Stimulated activated naive CD8-positive, alpha-beta T cell treated with anti-CD3 and anti-CD28 coated beads, Interleukin-15, Interleukin-2, amounts not matched to agents 100 ng/mL and 50 ng/mL, for 24 hours (primary cell): Measurements from ENCODE around the gene XPNPEP2.

Experiments used
- H3K27ac Mint-ChIP-seq: one replicate; pipeline ENCODE4 v1.8.0; 2021; ENCODE audit warnings: mild to moderate bottlenecking, mixed read lengths
- H3K27me3 Mint-ChIP-seq: one replicate; pipeline ENCODE4 v1.8.0; 2021; ENCODE audit warnings: mixed read lengths
- H3K36me3 Mint-ChIP-seq: one replicate; pipeline ENCODE4 v1.8.0; 2021; ENCODE audit warnings: low read depth, mixed read lengths
- H3K4me1 Mint-ChIP-seq: one replicate; pipeline ENCODE4 v1.8.0; 2021; ENCODE audit warnings: low read depth, mixed read lengths
- H3K4me3 Mint-ChIP-seq: one replicate; pipeline ENCODE4 v1.8.0; 2021; ENCODE audit warnings: mild to moderate bottlenecking, mixed read lengths
- H3K9me3 Mint-ChIP-seq: one replicate; pipeline ENCODE4 v1.8.0; 2021; ENCODE audit warnings: mixed read lengths

The XPNPEP2 gene

DNA sequence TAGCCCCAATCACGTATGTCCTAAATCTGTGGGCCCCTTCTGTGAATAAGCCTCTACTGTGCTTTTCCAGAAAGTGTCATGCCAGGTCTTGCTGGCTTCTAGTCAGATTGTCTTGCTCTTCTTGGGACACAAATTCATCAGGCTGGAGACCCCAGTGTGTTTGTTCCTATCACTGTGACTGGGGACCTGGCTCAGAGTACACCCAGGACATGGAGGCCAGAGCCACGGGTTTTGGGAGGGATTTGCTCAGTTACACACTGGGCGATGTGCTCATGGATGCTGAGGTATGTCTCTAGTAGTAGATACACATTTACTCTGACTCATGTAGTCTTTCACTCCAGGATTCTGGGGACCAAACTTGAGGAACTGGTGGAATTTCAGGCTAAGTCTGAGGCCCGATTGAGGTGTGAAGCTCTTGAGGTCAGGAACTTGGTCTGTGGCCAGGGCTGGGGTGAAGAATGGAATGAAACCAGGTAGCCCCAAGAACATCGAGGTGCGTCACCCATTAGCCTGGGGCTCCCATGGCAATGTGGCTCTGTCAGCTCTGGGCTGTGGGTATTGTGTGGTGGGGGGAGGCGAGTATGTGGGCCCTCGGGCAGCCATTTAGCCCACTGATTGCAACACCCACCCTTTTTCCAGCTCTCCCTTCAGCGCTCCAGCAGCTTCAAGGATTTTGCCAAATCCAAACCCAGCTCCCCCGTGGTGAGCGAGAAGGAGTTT, 48.7 kb downstream of the XPNPEP2 start:
- Mint-ChIP-seq H3K4me3 (peak overlapping the region; percentile 62), H3K36me3 (peaks cover 51% of the 10 kb centered on the region), H3K27ac (peak overlapping the region; percentile 69), H3K27me3 (no peaks in the 10 kb centered on the region), H3K9me3 (no peaks in the 10 kb centered on the region), H3K4me1 (peaks cover 46% of the 10 kb centered on the region)

DNA sequence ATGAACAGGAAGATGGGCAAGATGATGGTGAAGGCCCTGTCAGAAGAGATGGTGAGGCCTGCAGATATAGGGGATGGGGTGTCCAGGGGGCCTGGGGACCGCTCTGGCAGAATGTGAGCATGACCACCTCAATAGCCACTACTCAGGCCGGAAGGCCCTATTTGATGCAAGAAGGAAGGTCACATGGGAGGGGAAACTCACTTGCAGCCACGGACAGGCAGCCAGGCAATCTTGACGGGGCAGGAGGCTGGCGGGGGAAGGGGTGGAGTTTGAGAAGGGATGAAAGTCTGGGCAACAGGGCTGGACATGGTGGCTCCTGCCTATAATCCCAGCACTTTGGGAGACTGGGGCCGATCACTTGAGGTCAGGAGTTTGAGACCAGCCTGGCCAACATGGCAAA, 49.7 kb downstream of the XPNPEP2 start:
- H3K27me3 Mint-ChIP-seq: no peaks in the 10 kb centered on the region
- no peak overlapping the region for H3K27ac Mint-ChIP-seq
- peaks cover 37% of the 10 kb centered on the region for H3K4me1 Mint-ChIP-seq
- peaks cover 44% of the 10 kb centered on the region for H3K36me3 Mint-ChIP-seq
- H3K4me3 Mint-ChIP-seq: no peak overlapping the region
- no peaks in the 10 kb centered on the region for H3K9me3 Mint-ChIP-seq

DNA sequence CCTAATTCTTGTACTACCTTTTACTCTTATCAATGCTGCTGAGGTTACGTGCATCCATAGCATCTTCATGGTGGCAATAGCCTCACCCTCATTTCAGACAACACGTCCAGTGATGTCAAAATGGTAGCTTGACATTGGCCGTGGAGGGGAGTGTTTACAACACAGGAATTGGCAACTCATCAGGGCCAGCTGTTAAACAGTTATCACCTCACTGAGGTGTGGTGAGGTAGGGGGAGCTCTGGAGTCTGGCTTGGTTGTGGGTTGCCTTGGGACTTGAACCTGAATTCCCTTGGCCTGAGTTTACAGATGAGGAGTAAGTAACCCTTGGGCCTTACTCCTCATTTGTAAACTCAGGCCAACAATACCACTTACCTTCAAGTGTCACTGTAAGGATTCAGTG, 51.4 kb downstream of the XPNPEP2 start:
- Mint-ChIP-seq H3K36me3 (peaks cover 33% of the 10 kb centered on the region), H3K27ac (peak overlapping the region; percentile 75), H3K4me3 (no peak overlapping the region), H3K9me3 (no peaks in the 10 kb centered on the region), H3K4me1 (peaks cover 23% of the 10 kb centered on the region), H3K27me3 (no peaks in the 10 kb centered on the region)

DNA sequence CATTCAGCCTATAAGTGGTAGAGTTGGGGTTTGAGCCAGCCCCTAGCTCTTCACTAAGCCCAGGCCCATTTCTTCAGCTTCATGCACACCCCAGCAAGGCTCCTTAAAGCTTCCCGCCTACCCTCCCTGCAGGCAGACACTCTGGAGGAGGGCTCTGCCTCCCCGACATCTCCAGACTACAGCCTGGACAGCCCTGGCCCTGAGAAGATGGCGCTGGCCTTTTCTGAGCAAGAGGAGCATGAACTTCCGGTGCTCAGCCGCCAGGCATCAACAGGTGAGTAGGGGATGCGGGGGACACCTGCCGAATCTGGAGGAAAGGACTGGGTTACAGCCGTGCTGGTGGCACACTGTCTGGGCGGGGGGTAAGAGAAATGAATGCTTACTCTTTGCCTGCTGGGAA, 52.0 kb downstream of the XPNPEP2 start:
- Mint-ChIP-seq H3K4me1 (peaks cover 17% of the 10 kb centered on the region), H3K27me3 (no peaks in the 10 kb centered on the region), H3K9me3 (no peaks in the 10 kb centered on the region), H3K4me3 (no peak overlapping the region), H3K27ac (no peak overlapping the region), H3K36me3 (peaks cover 30% of the 10 kb centered on the region)

DNA sequence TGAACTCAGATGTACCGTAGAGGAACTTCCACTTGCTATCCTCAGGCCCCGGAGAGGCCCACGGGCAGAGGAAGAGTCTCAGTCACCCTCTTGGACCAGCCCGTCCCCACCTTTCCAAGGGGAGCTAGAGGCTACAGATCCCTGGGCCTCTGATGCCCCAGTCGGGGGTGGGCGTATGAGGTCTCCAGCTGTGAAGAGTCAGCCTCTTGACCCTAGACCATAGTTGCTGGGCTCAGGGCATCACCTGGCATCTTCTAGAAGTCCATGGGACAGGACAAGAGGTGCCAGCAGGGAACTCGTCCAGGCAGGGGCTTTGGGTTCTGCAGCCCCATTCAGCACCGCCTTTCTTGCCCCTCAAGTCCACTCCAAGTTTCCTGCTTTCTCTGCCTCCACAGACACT, 52.6 kb downstream of the XPNPEP2 start:
- Mint-ChIP-seq H3K36me3 (peaks cover 29% of the 10 kb centered on the region), H3K27ac (no peak overlapping the region), H3K4me3 (no peak overlapping the region), H3K4me1 (peaks cover 11% of the 10 kb centered on the region), H3K27me3 (no peaks in the 10 kb centered on the region), H3K9me3 (no peaks in the 10 kb centered on the region)

DNA sequence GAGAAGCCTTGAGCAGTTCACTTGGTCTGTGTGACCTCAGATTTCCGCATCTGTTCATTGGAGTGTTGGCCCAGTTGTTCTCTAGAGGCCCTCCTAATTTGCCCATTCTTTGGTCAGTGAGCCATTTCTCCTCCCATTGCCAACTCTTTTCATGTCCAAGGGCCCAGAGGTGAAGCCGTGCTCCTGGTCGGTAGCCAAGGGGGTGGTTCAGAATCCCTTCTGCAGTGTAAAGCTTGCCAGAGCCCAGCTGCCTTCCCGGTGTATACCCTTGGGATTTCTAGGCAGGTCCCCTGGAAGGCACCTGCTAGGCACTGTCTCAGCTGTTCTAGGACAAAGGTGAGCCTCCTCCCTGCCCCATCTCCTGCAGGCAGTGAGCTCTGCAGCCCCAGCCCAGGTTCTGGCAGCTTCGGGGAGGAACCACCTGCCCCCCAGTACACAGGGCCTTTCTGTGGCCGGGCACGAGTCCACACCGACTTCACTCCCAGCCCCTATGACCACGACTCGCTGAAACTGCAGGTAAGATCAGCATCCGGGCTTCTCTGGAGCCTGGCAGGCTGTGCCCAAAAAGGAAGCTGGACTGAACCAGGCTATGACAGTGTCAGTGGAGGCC, 53.3 kb downstream of the XPNPEP2 start:
- H3K36me3 Mint-ChIP-seq: peaks cover 26% of the 10 kb centered on the region
- peaks cover 7% of the 10 kb centered on the region for H3K4me1 Mint-ChIP-seq

DNA sequence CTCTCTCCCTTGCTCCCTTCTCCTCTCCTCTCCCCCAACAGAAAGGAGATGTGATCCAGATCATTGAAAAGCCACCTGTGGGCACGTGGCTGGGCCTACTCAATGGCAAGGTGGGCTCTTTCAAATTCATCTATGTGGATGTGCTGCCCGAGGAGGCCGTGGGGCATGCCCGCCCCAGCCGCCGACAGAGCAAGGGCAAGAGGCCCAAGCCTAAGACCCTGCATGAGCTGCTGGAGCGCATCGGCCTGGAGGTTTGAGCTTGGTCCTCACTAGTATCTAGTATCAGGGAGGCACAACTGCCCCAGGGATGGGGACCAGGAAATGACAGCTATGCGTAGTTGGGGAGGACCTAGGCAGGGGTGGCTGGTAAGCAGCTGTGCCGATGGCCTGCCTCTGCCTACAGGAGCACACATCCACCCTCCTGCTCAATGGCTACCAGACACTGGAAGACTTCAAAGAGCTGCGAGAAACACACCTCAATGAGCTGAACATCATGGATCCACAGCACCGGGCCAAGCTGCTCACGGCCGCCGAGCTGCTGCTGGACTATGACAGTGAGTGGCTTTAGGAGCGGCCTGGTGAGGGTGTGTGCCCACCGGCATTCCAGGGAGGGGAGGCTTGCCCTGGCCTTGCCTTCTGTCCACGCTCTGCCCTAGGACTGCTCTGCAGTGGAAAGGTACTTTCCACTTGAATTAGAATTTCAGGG, 54.0 kb downstream of the XPNPEP2 start:
- H3K27me3 Mint-ChIP-seq: no peaks in the 10 kb centered on the region
- no peaks in the 10 kb centered on the region for H3K9me3 Mint-ChIP-seq
- peaks cover 3% of the 10 kb centered on the region for H3K4me1 Mint-ChIP-seq
- no peak overlapping the region for H3K27ac Mint-ChIP-seq
- H3K36me3 Mint-ChIP-seq: peaks cover 24% of the 10 kb centered on the region
- H3K4me3 Mint-ChIP-seq: no peak overlapping the region

More for the DNA sequence above, 53.3 kb downstream of the XPNPEP2 start:
- H3K9me3 Mint-ChIP-seq: no peaks in the 10 kb centered on the region
- no peaks in the 10 kb centered on the region for H3K27me3 Mint-ChIP-seq
- H3K27ac Mint-ChIP-seq: no peak overlapping the region
- H3K4me3 Mint-ChIP-seq: no peak overlapping the region

DNA sequence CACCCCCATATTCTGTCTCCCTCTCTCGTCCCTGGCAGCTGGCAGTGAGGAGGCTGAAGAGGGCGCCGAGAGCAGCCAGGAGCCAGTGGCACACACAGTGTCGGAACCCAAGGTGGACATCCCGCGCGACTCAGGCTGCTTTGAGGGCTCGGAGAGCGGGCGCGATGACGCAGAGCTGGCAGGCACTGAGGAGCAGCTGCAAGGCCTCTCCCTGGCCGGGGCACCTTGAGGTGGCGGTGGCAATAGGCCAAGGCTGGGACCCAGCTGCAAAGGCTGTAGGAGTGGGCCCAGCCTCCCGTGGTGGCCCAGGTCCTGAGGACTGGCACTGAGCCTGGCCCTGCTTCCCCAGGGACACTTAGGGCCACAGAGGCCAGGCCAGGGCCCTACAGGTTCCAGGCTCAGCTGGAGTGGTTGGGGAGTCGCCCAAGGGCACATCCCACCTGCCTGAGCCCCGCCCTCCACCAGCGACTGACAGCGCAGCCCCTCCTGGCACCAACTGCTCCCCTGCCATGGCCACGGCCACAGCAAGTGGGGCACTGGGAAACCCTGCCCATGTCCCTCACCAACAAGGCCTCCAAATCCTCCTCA, 54.9 kb downstream of the XPNPEP2 start:
- no peak overlapping the region for H3K27ac Mint-ChIP-seq
- H3K36me3 Mint-ChIP-seq: peaks cover 23% of the 10 kb centered on the region
- H3K4me3 Mint-ChIP-seq: no peak overlapping the region
- no peaks in the 10 kb centered on the region for H3K27me3 Mint-ChIP-seq
- H3K9me3 Mint-ChIP-seq: no peaks in the 10 kb centered on the region
- H3K4me1 Mint-ChIP-seq: peaks cover 12% of the 10 kb centered on the region

DNA sequence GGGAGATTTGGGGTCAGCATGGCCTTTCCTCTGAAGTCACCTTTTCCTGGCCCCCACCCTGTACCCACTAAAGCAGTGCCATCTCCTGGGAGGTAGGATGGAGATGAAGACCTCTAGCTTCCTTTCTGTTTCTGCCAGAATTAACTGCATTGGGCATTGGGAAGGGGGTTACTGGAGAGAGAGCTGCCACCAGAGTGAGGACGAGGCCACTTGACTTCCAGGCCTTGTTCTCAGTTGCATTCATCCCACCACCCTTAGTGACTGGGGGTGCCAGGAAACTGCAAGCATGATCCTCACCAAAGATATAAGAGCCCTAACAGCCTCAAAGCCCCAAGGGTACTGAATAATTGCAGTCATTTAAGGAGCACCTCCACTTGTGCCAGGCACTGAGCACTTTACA, 56.8 kb downstream of the XPNPEP2 start:
- peaks cover 29% of the 10 kb centered on the region for H3K4me1 Mint-ChIP-seq
- H3K27me3 Mint-ChIP-seq: no peaks in the 10 kb centered on the region
- no peaks in the 10 kb centered on the region for H3K9me3 Mint-ChIP-seq
- peak overlapping the region; percentile 72 for H3K27ac Mint-ChIP-seq
- no peak overlapping the region for H3K4me3 Mint-ChIP-seq
- H3K36me3 Mint-ChIP-seq: peaks cover 14% of the 10 kb centered on the region

DNA sequence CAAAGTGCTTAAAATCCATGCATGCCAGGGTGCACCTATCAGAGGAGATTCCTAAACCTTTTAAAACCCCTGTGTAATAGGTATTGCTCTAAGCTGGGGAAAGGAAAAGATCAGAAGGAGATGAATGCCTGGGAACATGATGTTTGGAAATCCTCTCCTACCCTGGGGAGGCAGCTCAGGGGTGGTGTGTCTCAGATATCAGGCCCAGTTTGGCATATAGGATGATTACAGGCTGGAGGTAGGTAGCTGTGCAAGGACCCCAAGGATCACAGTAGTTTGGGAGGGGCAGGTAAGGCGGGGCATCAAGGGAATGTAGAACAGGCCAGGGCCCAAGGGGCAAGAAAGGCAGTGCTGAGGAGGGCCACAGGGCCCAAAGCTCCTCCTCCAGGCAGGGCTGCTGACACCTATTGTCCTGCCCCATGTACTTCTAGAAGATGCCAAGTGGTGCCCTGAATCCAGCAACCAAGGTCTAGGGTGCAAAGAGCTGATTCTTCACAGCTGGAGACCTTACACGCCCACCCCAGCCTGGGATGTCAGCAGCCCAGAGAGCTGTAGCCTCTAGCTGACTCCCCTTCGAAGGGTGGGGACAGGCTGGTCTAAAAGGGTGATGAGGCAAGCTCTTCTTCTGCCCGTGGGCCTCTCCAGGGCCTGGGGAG, 58.6 kb downstream of the XPNPEP2 start:
- no peaks in the 10 kb centered on the region for H3K9me3 Mint-ChIP-seq
- peak overlapping the region; percentile 52 for H3K27ac Mint-ChIP-seq
- no peaks in the 10 kb centered on the region for H3K27me3 Mint-ChIP-seq
- peaks cover 29% of the 10 kb centered on the region for H3K4me1 Mint-ChIP-seq
- H3K36me3 Mint-ChIP-seq: peaks cover 13% of the 10 kb centered on the region
- no peak overlapping the region for H3K4me3 Mint-ChIP-seq

DNA sequence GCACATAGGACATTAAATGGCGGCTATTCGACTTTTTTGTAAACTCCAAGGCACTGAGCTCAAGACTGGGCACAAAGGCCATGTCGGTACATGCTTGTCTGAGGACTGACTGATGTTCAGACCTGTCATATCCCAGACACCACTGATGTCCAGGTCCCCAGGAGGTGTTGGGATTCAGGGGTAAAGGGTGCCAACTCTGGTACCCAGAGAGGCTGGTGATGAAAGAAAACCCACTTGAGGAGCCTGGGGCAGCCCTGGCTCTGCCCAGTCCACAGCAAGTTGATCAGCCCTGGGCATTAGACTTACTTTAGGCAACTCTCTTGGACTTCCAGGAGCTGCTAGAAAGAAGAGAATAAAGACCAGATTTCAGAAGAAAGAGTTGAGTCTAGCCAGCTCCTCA, 59.7 kb downstream of the XPNPEP2 start:
- Mint-ChIP-seq H3K9me3 (no peaks in the 10 kb centered on the region), H3K27ac (peak overlapping the region; percentile 34), H3K36me3 (peaks cover 13% of the 10 kb centered on the region), H3K4me1 (peaks cover 30% of the 10 kb centered on the region), H3K4me3 (no peak overlapping the region), H3K27me3 (no peaks in the 10 kb centered on the region)

DNA sequence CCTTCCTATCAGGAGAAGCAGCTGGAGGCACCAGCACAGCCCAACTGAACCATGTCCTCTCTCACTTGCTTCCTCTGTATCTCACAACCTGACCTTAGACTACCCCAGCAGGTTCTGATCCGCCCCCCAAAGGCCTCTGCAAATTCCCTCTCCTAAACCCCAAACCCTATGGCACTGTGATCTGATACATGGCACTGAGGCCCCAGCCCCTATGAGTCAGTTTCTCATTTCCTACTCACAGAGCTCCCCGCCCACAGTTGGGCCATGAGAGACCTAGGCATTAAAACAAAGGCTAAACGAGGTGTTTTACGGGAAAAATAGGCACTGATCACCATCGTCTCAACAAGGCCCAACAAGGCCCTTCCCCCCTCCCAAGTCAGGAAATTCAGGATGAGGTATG, 60.1 kb downstream of the XPNPEP2 start:
- Mint-ChIP-seq H3K4me3 (no peak overlapping the region), H3K9me3 (no peaks in the 10 kb centered on the region), H3K36me3 (peaks cover 16% of the 10 kb centered on the region), H3K27ac (peak overlapping the region; percentile 34), H3K4me1 (peaks cover 34% of the 10 kb centered on the region), H3K27me3 (no peaks in the 10 kb centered on the region)

DNA sequence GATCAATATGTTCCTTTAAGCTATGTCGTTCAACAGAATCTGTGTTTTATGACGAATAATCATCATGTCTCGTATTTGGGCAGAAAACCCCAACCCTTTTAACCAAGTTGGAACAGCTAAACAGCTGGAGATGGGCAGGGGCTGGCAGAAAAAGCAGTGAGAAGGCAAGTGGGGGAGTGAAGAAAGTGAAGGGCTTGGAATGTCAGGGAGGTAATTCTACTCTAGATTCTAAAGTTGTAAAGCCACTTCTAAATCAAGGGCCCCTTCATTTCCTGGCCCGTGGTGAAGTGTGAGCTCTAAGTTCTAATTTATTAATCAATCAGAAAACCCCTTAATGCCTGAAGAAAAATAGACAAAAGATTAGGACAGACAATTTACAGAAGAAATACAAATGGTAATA, 61.4 kb downstream of the XPNPEP2 start:
- no peaks in the 10 kb centered on the region for H3K9me3 Mint-ChIP-seq
- H3K4me3 Mint-ChIP-seq: no peak overlapping the region
- H3K27ac Mint-ChIP-seq: peak overlapping the region; percentile 40

DNA sequence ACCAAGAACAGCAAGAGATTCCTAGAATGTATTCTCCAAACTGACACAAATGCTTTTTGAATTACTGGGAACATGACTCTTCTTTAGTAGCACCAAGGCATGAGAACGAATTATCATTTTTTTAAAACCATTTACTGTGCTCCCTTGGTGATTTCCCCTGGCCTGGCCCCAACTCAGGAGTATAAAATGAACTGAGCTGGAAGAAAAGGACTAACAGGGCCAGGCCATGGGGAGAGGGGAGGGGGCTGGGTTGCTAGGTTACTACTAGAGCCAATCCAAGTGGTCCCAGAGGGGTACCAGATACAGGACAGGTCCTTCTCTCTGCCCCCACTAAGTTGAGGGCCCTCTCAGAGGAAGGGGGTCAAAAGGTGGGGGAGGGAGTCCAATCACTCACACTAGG, 64.1 kb downstream of the XPNPEP2 start:
- no peak overlapping the region for H3K4me3 Mint-ChIP-seq
- H3K9me3 Mint-ChIP-seq: no peaks in the 10 kb centered on the region
- H3K36me3 Mint-ChIP-seq: peaks cover 11% of the 10 kb centered on the region
- H3K4me1 Mint-ChIP-seq: peaks cover 31% of the 10 kb centered on the region
- no peaks in the 10 kb centered on the region for H3K27me3 Mint-ChIP-seq
- no peak overlapping the region for H3K27ac Mint-ChIP-seq

More for the DNA sequence above, 61.4 kb downstream of the XPNPEP2 start:
- Mint-ChIP-seq H3K27me3 (no peaks in the 10 kb centered on the region), H3K36me3 (peaks cover 16% of the 10 kb centered on the region), H3K4me1 (peaks cover 35% of the 10 kb centered on the region)

DNA sequence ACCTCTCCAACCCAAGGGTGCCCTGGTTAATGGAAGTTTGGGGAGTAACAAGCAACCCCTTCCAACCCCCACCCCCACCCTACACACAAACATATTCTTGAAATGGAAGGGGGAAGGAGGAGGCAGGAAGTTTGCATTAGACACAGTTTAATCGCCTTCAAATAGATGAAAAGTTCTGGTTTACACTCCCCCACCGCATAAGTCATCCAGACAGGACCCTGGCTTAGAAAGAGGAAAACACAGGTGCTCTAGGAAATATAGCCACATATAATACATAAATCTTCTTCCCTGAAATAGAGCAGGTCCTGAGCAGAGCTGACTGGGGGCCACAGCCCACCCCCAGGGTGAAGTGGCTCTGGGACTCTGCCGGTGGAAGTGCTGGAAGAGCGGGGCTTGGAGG, 66.0 kb downstream of the XPNPEP2 start:
- H3K27me3 Mint-ChIP-seq: no peaks in the 10 kb centered on the region
- no peak overlapping the region for H3K4me3 Mint-ChIP-seq
- H3K27ac Mint-ChIP-seq: no peak overlapping the region
- H3K9me3 Mint-ChIP-seq: no peaks in the 10 kb centered on the region
- H3K36me3 Mint-ChIP-seq: peaks cover 19% of the 10 kb centered on the region
- H3K4me1 Mint-ChIP-seq: peaks cover 28% of the 10 kb centered on the region
